GM12864 (cell line): ENCODE measurements around the gene ITGB7.
"Not testable (repeated sequence)": the region's sequence is repeated elsewhere in the genome, so short reads cannot be mapped to it uniquely, and the experiment has no call there.

ENCODE experiments used
- DNase-seq: peaks from one replicate; pipeline ENCODE4 v3.0.0-alpha.2; 2011; ENCODE audit warnings: low read depth
- H3K4me3 ChIP-seq: 2 replicates; pipeline ENCODE4 v1.5.1; 2011; ENCODE audit warnings: mild to moderate bottlenecking, low read depth, low read length, control low read depth
- CTCF ChIP-seq: IDR thresholded peaks from 2 replicates; pipeline ENCODE4 v1.5.1; 2011; ENCODE audit warnings: low read depth, mild to moderate bottlenecking, moderate library complexity, low read length, control low read depth, inconsistent platforms; ENCODE audit errors: missing control alignments

ITGB7 gene

GRCh38 chr12:53170876-53171724 lies 36.0 kb downstream of the ITGB7 start:
- no peak overlapping the region for H3K4me3 ChIP-seq
- no peak for TF ChIP-seq CTCF
- no peak for DNase-seq

- DNase-seq, result no peak
- no peak overlapping the region for H3K4me3 ChIP-seq
- no peak for TF ChIP-seq CTCF
Observed at GRCh38 chr12:53170215-53170614, 36.8 kb downstream of the ITGB7 start.

- TF ChIP-seq CTCF, result no peak
Observed at GRCh38 chr12:53169644-53170043, 37.4 kb downstream of the ITGB7 start.

GRCh38 chr12:53166837-53167236 lies 40.2 kb downstream of the ITGB7 start:
- no peak overlapping the region for H3K4me3 ChIP-seq
- no peak for DNase-seq
- TF ChIP-seq CTCF, result no peak

More at GRCh38 chr12:53169644-53170043, 37.4 kb downstream of the ITGB7 start:
- no peak overlapping the region for H3K4me3 ChIP-seq
- no peak for DNase-seq

- DNase-seq, H3K4me3 ChIP-seq: not testable (repeated sequence)
Observed at GRCh38 chr12:53163008-53163407, 44.0 kb downstream of the ITGB7 start.

GRCh38 chr12:53161119-53161911 lies 45.7 kb downstream of the ITGB7 start:
- no peak overlapping the region for H3K4me3 ChIP-seq
- TF ChIP-seq CTCF, result no peak
- DNase-seq, result no peak

- TF ChIP-seq CTCF, result no peak
- no peak overlapping the region for H3K4me3 ChIP-seq
- DNase-seq, result no peak
Observed at GRCh38 chr12:53160673-53161072, 46.4 kb downstream of the ITGB7 start.
